T47D (cell line): ENCODE results near the gene TIMP3.

Experiments used
- DNase-seq, 2 experiments: peaks; one replicate each; pipeline versions ENCODE4 v3.0.0 to v3.0.0-alpha.2; 2011 to 2012; ENCODE audit warnings: low read depth in 1 of 2, low spot score in 1 of 2
- JUND ChIP-seq: IDR thresholded peaks from 2 replicates; pipeline ENCODE4 v1.6.1; 2012; ENCODE audit warnings: low read depth
- in situ Hi-C: cut with HindIII; loops from 2 replicates; pipeline ENCODE4 v1.10.0; 2016; ENCODE audit warnings: low sequenced_read_pairs, low pct_unique_long_range_greater_than_20kb

TIMP3 gene

DNA sequence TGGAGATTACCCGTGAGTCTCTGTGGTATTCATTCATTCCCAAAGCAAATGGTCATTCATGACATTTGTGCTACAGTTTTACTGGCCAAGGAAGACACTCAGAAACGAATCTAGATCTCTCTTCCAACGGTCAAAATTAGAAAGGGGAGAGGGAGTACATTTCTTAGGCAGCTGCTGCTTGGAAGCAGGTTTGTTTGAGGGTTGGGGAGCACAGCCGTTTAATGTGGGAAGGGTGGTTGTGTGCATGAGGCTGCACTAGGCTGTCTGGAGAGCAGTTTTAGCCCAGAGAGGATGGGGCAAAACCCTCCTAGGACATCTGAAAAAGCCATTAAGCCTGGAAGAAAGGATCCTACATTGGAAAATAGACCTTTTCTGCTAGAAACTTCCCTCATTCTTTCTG, 29.7 kb upstream of the TIMP3 start:
- DNase-seq: no peak
- in situ Hi-C loops: no loop called here

DNA sequence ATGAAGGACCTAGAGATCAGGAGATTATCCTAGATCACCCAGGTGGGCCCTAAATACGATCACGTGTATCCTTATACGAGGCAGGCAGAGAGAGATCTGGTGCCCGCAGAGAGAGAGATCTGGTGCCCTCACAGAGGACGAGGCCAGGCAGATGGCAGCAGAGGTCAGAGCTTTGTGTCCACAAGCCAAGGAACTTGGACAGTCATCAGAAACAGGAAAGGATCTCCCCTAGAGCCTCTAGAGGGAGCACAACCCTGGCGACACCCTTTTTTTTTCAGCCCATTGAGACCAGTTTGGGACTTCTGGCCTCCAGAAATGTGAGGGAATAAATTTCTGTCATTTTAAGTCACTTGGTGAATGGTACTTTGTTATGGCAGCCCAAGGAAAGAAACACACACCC, 25.5 kb upstream of the TIMP3 start:
- TF ChIP-seq JUND: no peak
- peak in 1 of 2 experiments; percentile 34 for DNase-seq
- in situ Hi-C loops: no loop called here

More for the DNA sequence above, 29.7 kb upstream of the TIMP3 start:
- TF ChIP-seq JUND: no peak

DNA sequence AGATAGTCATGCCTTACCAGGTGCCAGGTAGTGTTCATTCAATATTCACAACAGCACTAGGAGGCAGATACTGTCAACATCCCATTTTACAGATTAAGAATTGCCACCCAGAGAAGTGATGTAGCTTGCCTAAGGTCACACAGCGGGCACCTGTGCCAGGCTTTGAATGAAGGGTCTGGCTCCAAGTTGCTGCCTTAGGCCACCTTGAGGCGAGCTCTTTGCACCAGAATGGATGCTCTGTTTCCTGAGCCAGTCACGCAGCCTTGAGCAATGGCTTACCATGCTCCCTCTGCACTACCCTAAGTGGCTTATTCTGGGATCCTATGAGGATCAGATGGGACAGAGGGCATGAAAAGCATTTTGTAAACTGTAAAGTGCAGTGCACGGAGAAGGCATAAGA, 25.1 kb upstream of the TIMP3 start:
- in situ Hi-C loops: no loop called here
- no peak for DNase-seq
- TF ChIP-seq JUND: no peak

DNA sequence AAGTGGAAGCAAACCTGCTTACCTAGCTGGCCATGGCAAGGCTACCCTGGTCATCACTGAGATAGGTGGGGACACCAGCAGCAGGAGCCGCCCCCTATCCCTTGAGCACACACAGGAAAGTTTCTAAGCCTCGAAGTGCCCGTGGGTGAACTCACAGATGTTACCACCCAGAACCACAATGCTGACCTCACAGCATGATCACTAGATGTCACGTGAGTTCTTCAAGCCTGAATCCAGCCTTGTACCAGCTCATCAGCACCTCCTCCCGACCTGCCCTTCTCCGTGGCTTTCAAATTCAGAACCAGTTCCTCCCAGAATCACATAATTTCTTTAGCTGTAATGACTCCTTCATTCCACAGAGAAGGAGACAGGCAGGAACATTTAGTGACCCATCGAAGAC, 24.7 kb upstream of the TIMP3 start:
- DNase-seq: no peak
- TF ChIP-seq JUND: no peak
- in situ Hi-C loops: no loop called here

DNA sequence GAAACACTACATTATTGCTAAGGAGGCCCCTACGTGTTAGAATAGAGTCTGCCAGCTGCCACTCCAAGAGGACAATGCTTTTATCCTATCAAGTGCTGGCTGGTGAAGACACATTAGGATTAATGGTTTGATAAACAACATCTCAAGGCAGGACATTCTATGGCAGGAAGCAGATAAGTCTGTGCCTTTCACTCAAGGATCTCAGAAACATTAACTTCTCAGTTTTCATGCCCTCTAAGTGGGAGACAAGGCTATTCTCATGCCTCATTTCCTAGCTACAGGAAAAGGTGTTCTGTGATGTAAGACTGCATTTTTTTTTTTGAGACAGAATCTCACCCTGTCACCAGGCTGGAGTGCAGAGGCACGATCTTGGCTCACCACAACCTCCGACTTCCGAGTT, 23.5 kb upstream of the TIMP3 start:
- in situ Hi-C loops: no loop called here
- no peak for TF ChIP-seq JUND
- no peak for DNase-seq

DNA sequence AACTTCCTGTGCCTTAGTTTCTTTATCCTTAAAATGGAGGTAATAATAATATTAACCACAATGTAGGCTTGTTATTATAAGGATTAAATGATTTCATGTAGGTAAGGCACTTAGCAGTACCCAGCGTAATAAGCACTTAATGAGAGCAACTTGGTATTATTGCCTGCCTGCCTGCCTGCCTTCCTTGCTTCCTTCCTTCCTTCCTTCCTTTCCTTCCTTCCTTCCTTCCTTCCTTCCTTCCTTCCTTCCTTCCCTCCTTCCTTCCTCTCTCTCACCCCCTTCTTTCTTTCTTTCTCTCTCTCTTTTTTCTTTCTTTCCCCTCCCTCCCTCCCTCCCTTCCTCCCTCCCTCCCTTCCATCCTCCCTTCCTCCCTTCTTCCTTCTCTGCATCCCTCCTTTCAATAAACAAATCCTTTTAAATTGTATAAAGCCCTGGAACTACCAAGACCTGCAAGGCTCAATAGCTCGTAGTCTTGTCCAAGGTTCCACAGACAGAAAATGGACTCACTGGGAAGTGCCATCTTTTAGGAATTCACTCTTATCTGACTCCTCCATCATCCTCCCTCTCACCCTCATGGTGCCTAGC, 20.7 kb upstream of the TIMP3 start:
- in situ Hi-C loops: no loop called here
- no peak for DNase-seq

DNA sequence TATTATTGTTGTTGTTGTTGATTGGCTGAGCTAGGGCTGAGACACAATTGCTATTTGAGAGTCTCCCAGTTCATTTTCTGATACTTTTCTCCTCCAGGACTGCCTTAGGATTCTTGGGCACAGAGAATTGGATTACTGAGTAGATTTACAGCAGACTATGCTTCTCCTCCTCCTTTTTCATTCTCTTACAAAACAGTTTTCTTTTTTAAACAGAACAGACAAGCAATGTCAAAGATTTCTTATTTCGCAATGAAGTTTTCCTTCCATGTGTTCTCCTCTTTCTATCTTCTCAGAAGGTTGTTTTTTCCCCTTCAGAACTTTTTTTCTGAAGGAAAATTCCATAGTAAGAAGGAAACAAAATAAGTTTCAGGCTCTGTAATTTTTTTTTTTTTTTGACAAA, 19.8 kb upstream of the TIMP3 start:
- DNase-seq: no peak
- no peak for TF ChIP-seq JUND
- in situ Hi-C loops: no loop called here

More for the DNA sequence above, 20.7 kb upstream of the TIMP3 start:
- no peak for TF ChIP-seq JUND

DNA sequence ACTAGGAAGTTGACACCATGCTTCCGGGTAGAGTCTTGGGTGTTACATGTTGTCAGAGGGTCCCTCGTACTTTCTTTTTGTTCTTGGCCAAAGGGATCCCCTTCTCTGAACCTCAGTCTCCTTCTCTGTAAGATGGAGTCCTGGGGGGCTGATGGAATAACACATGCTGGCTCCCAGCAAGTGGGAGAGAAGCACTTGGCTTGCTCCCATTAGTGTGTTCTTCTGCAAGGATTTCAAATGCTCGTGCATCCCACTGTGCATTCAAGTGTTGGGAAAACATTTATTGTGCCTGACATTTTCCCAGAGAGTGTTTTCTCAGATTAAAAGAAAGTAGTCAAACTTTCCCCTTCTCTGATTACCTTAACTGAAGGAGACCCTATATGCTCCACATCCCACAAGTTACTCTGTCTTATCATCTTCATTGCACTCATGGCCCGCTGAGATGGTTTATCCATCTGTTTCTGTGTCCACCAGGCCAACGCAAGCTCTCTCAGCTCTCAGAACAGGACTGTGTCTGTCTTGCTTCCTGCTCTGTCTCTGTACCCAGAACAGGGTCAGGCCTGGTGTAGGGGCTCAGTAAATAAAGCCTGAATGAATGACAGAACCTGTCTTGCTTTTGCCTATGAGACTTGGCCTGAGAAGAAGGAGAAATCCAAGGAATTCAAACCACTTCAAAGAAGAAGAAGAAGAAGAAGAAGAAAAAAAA, 16.0 kb upstream of the TIMP3 start:
- in situ Hi-C loops: no loop called here
- TF ChIP-seq JUND: no peak
- no peak for DNase-seq

DNA sequence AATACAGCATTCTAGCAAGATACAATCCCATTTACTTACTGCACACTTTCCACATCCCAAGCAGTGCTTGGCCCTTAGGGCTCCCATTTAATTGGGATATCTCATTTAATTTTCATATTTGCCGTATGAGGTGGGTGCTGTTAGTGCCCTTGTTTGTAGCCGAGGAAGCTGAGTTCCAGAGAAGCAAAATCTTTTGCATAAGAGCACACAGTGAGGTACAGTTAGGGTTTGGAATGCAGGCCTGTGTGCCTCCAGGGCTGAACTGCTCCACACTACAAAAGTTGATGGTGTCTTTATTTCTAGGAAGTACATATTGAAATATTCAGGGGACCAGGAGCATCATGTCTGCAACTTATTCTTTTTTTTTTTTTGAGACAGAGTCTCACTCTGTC, 15.5 kb upstream of the TIMP3 start:
- in situ Hi-C loops: no loop called here
- no peak for DNase-seq
- TF ChIP-seq JUND: no peak

DNA sequence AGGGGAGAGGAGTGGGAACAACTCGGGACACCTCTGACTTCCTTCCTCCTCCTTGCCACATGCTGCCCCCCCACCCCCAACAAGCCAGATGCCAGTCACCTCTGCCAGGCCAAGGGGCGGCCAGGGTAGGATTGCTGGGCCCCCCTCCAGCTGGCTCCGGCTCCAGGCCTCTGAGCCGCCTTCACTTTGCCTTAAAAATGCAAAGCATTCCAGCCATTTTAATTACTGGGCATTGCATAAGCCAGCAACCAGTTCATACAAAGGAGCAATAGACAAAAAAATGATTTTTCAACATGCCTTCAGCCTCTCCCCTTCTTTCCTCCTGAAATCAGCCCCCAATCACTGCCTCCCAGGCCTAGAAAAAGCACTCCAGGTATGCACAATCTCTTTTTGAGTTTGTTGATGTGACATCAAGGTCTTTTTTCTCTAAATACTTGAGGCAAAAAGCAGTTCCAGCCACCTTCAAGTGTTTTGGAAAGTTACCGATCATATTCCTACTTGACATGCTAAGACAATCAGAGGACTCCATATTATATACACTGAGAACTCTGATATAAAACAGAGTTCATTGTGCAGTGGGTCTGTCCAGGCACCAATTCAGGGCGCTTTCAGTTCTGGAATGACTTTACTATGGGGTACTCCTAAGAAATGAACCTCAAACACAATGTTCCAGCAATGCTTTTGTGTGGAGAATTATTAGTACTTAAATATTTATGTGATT, 12.4 kb upstream of the TIMP3 start:
- no peak for TF ChIP-seq JUND
- DNase-seq: peak in 1 of 2 experiments; percentile 40
- in situ Hi-C loops: no loop called here

DNA sequence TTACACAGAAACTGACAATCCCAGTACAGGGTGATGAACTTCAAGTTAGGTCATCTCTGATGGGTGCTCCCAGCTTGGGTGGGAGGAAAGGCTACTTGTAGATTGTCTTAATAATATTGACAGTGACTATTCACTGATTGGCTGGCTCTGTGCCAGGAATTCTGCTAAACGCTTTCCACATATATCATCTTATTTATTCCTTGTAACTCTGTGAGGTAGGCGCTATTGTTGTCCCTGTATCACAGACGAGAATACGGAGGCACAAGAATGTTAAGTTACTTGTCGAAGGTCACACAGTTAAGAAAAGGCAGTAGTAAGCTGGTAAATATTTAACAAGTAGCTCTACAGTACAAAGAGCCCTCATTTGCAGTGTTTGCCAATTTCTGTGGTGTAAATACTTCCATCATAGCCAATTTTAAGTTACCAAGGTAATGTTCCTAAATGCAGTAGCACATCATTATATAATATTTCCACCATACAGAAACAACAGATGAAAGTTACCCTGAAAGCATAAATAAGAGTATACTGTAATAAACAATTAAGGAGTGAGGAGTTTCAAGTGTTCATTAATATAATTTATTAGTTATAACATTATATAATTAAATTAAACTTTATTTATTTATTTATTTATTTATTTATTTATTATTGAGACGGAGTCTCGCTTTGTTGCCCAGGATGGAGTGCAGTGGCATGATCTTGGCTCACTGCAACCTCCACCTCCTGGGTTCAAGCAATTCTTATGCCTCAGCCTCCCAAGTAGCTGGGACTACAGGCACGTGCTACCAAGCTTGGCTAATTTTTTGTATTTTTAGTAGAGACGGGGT, 11.5 kb upstream of the TIMP3 start:
- in situ Hi-C loops: no loop called here

DNA sequence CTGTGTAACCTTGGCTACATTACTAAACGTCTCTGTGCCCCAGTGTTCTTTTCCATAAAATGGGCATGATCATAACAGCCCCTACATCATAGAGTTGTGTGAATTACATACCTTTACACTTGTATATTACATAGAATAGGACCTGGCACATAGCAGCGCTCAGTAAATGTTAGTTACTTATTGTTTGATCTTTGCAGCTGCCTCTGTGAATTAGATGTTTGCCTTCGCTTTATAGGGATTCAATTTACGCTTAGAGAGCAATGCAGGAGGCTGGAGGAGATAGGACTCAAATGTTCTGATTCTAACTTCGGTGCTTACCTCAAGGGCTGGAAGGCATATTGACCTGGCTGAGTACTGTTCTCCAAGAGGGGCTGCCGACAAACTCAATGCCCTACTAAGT, 10.4 kb upstream of the TIMP3 start:
- no peak for DNase-seq
- TF ChIP-seq JUND: no peak
- in situ Hi-C loops: no loop called here

More for the DNA sequence above, 11.5 kb upstream of the TIMP3 start:
- no peak for DNase-seq
- no peak for TF ChIP-seq JUND
